ENCODE results near the gene LAMC1. TPM values are rescaled to one million over a fixed set of nuclear protein-coding genes. Genes with fewer than 3 reads are reported as not detected.

Gene LAMC1
- polyA plus RNA-seq, 1 donor from 2014 or later = 4.2 TPM

- no peak overlapping the region for H3K4me2 ChIP-seq (ENCODE audit: low read length)
- no peaks in the 10 kb centered on the region for H3K9me2 ChIP-seq (ENCODE audit: insufficient read depth, low read length)
- peaks cover 3% of the 10 kb centered on the region for H4K20me1 ChIP-seq (ENCODE audit: insufficient read depth)
- no peaks in the 10 kb centered on the region for H3K27me3 ChIP-seq (ENCODE audit: insufficient read depth, low read depth, low read length)
- H3K36me3 ChIP-seq (ENCODE audit: insufficient read depth, low read length) = no peaks in the 10 kb centered on the region
- no peak overlapping the region for H3K27ac ChIP-seq (ENCODE audit: low read length)
- no peak overlapping the region for H2AFZ ChIP-seq (ENCODE audit: low read depth, low read length)
- TF ChIP-seq EP300 (conservative IDR thresholded peaks at IDR 0.05; ENCODE audit: poor library complexity, severe bottlenecking) (no peak), CTCF (IDR thresholded peaks at IDR 0.05; ENCODE audit: poor library complexity, severe bottlenecking) (no peak), RAD21 (conservative IDR thresholded peaks at IDR 0.05) (no peak), POLR2AphosphoS5 (IDR thresholded peaks at IDR 0.05) (no peak), SMC3 (conservative IDR thresholded peaks at IDR 0.05; ENCODE audit: poor library complexity) (no peak), TAF1 (IDR thresholded peaks at IDR 0.05; ENCODE audit: low read depth) (no peak), EZH2 (IDR thresholded peaks at IDR 0.05; ENCODE audit: borderline replicate concordance, insufficient read depth, low read length, poor library complexity, severe bottlenecking) (no peak), MXI1 (conservative IDR thresholded peaks at IDR 0.05; ENCODE audit: poor library complexity, severe bottlenecking) (no peak)
- TF ChIP-seq, protein P1, sequence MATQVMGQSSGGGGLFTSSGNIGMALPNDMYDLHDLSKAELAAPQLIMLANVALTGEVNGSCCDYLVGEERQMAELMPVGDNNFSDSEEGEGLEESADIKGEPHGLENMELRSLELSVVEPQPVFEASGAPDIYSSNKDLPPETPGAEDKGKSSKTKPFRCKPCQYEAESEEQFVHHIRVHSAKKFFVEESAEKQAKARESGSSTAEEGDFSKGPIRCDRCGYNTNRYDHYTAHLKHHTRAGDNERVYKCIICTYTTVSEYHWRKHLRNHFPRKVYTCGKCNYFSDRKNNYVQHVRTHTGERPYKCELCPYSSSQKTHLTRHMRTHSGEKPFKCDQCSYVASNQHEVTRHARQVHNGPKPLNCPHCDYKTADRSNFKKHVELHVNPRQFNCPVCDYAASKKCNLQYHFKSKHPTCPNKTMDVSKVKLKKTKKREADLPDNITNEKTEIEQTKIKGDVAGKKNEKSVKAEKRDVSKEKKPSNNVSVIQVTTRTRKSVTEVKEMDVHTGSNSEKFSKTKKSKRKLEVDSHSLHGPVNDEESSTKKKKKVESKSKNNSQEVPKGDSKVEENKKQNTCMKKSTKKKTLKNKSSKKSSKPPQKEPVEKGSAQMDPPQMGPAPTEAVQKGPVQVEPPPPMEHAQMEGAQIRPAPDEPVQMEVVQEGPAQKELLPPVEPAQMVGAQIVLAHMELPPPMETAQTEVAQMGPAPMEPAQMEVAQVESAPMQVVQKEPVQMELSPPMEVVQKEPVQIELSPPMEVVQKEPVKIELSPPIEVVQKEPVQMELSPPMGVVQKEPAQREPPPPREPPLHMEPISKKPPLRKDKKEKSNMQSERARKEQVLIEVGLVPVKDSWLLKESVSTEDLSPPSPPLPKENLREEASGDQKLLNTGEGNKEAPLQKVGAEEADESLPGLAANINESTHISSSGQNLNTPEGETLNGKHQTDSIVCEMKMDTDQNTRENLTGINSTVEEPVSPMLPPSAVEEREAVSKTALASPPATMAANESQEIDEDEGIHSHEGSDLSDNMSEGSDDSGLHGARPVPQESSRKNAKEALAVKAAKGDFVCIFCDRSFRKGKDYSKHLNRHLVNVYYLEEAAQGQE (IDR thresholded peaks at IDR 0.05; ENCODE audit: borderline replicate concordance) = no peak
- no peaks in the 10 kb centered on the region for H3K9me3 ChIP-seq (ENCODE audit: low read length)
- no peak overlapping the region for H3K9ac ChIP-seq (ENCODE audit: low read length)
- H3K4me3 ChIP-seq (ENCODE audit: low read length) = no peak overlapping the region
- peaks cover 4% of the 10 kb centered on the region for H3F3A ChIP-seq (ENCODE audit: insufficient read depth, low read length, poor library complexity, severe bottlenecking)
- H3K79me2 ChIP-seq (replicated peaks; ENCODE audit: insufficient read depth, low read length) = peaks cover 21% of the 10 kb centered on the region
Observed at GRCh38 chr1:183027791-183028190, 4.6 kb downstream of the LAMC1 start.

GRCh38 chr1:183029591-183030000, 6.4 kb downstream of the LAMC1 start:
- Histone ChIP-seq H3K79me2 (replicated peaks; ENCODE audit: insufficient read depth, low read length) (peaks cover 21% of the 10 kb centered on the region), H3K4me2 (ENCODE audit: low read length) (no peak overlapping the region), H3K9ac (ENCODE audit: low read length) (no peak overlapping the region), H3K36me3 (ENCODE audit: insufficient read depth, low read length) (no peaks in the 10 kb centered on the region), H3K9me3 (ENCODE audit: low read length) (no peaks in the 10 kb centered on the region), H4K20me1 (ENCODE audit: insufficient read depth) (no peaks in the 10 kb centered on the region), H3K9me2 (ENCODE audit: insufficient read depth, low read length) (no peaks in the 10 kb centered on the region), H3K27me3 (ENCODE audit: insufficient read depth, low read depth, low read length) (no peaks in the 10 kb centered on the region), H3K27ac (ENCODE audit: low read length) (no peak overlapping the region), H3F3A (ENCODE audit: insufficient read depth, low read length, poor library complexity, severe bottlenecking) (no peaks in the 10 kb centered on the region), H2AFZ (ENCODE audit: low read depth, low read length) (no peak overlapping the region), H3K4me3 (ENCODE audit: low read length) (no peak overlapping the region)
- no peak for TF ChIP-seq MXI1 (conservative IDR thresholded peaks at IDR 0.05; ENCODE audit: poor library complexity, severe bottlenecking)
- no peak for TF ChIP-seq EZH2 (IDR thresholded peaks at IDR 0.05; ENCODE audit: borderline replicate concordance, insufficient read depth, low read length, poor library complexity, severe bottlenecking)
- TF ChIP-seq TAF1 (IDR thresholded peaks at IDR 0.05; ENCODE audit: low read depth) = no peak
- TF ChIP-seq EP300 (conservative IDR thresholded peaks at IDR 0.05; ENCODE audit: poor library complexity, severe bottlenecking) = no peak
- TF ChIP-seq, protein P1 (IDR thresholded peaks at IDR 0.05; ENCODE audit: borderline replicate concordance) = no peak
- no peak for TF ChIP-seq RAD21 (conservative IDR thresholded peaks at IDR 0.05)
- TF ChIP-seq CTCF (IDR thresholded peaks at IDR 0.05; ENCODE audit: poor library complexity, severe bottlenecking) = no peak
- no peak for TF ChIP-seq SMC3 (conservative IDR thresholded peaks at IDR 0.05; ENCODE audit: poor library complexity)
- TF ChIP-seq POLR2AphosphoS5 (IDR thresholded peaks at IDR 0.05) = no peak

Data from neural cell (in vitro differentiated cells).